T-cell (primary cell): Measurements from ENCODE around the gene WDR7. TPM values are rescaled to one million over a fixed set of nuclear protein-coding genes. Genes with fewer than 3 reads are reported as not detected.

ENCODE experiments used
- ATAC-seq, 4 experiments: fragments of 200-7000 bp in 3 of 4; fragments of 150-1000 bp in 1 of 4; cut with Tn5 transposase; replicated peaks in 1 of 4; 1 replicate in 3 of 4; 2 replicates in 1 of 4; pipeline ENCODE4 v1.10.0; 2021; ENCODE audit warnings: moderate library complexity in 3 of 4, mild to moderate bottlenecking in 2 of 4, moderate number of reproducible peaks in 1 of 4
- CTCF ChIA-PET, 2 donors: fragments of 300-600 bp; sonication (Branson Sonifier 250); formaldehyde crosslinking; loops; one replicate each; lab custom pipeline; 2022; ENCODE audit warnings: antibody characterized with exemption in 2 of 2; lab: Charles Lee
- POLR2A ChIA-PET, 2 donors: fragments of 300-600 bp; sonication (Branson Sonifier 250); formaldehyde crosslinking; loops; one replicate each; lab custom pipeline; 2022; ENCODE audit warnings: antibody characterized with exemption in 2 of 2; lab: Charles Lee
- DNase-seq, 35 experiments: peaks; one replicate each; pipeline versions ENCODE4 v3.0.0 to v3.0.0-alpha.2; 2013 to 2023
- H3K27ac ChIP-seq: one replicate; pipeline ENCODE4 v1.5.1; 2013; ENCODE audit warnings: low read length
- H3K27me3 ChIP-seq, 2 experiments: replicated peaks in 1 of 2; 1 replicate in 1 of 2; 2 replicates in 1 of 2; pipeline versions ENCODE4 v1.6.1 to v1.7.0; 2013; ENCODE audit warnings: low read length in 1 of 2, mixed read lengths in 1 of 2; ENCODE audit not compliant: control insufficient read depth in 2 of 2, insufficient read depth in 2 of 2; ENCODE audit errors: extremely low read depth in 1 of 2
- H3K36me3 ChIP-seq, 2 donors: 1 replicate in 1 of 2; 2 replicates in 1 of 2; pipeline versions ENCODE4 v1.6.1 to v1.7.0; 2013; ENCODE audit warnings: low read length in 1 of 2; ENCODE audit not compliant: control insufficient read depth in 2 of 2, insufficient read depth in 1 of 2; ENCODE audit errors: extremely low read depth in 1 of 2
- H3K4me1 ChIP-seq, 2 experiments: 1 replicate in 1 of 2; 2 replicates in 1 of 2; pipeline versions ENCODE4 v1.6.1 to v1.7.0; 2013; ENCODE audit warnings: low read length in 2 of 2, mixed read lengths in 1 of 2; ENCODE audit not compliant: insufficient read depth in 2 of 2, control insufficient read depth in 1 of 2; ENCODE audit errors: extremely low read depth in 1 of 2
- H3K4me3 ChIP-seq, 2 donors: 1 replicate in 1 of 2; 2 replicates in 1 of 2; pipeline versions ENCODE4 v1.5.1 to v1.7.0; 2013; ENCODE audit warnings: mild to moderate bottlenecking in 2 of 2, low read length in 1 of 2, moderate library complexity in 1 of 2; ENCODE audit not compliant: control insufficient read depth in 1 of 2; ENCODE audit errors: extremely low read depth in 1 of 2
- H3K9me3 ChIP-seq: 2 replicates; pipeline ENCODE4 v1.7.0; 2013
- H3K27ac Mint-ChIP-seq, 2 donors: one replicate each; pipeline ENCODE4 v1.8.0; 2020 to 2021; ENCODE audit warnings: mild to moderate bottlenecking in 2 of 2, mixed read lengths in 2 of 2
- H3K27me3 Mint-ChIP-seq, 2 donors: one replicate each; pipeline ENCODE4 v1.8.0; 2021 to 2022; ENCODE audit warnings: mixed read lengths in 2 of 2
- H3K36me3 Mint-ChIP-seq: one replicate; pipeline ENCODE4 v1.8.0; 2021; ENCODE audit warnings: mixed read lengths
- H3K4me1 Mint-ChIP-seq, 3 donors: one replicate each; pipeline ENCODE4 v1.8.0; 2020 to 2022; ENCODE audit warnings: mixed read lengths in 3 of 3, mild to moderate bottlenecking in 1 of 3
- H3K4me3 Mint-ChIP-seq, 3 donors: one replicate each; pipeline ENCODE4 v1.8.0; 2020 to 2022; ENCODE audit warnings: mild to moderate bottlenecking in 3 of 3, mixed read lengths in 3 of 3, moderate library complexity in 3 of 3
- H3K9me3 Mint-ChIP-seq, 3 donors: one replicate each; pipeline ENCODE4 v1.8.0; 2020 to 2022; ENCODE audit warnings: mixed read lengths in 3 of 3
- WGBS: methylation state at CpG from one replicate; pipeline ENCODE4 v1.1.5; 2013; ENCODE audit warnings: missing lambda C conversion rate; ENCODE audit not compliant: insufficient coverage; 5-methylcytosine and 5-hydroxymethylcytosine counted together
- total RNA-seq, 35 experiments: library from RNA in 6 of 35; stranded (reverse) in 6 of 35; fragments of 120-200 nt in 1 of 35; gene quantifications; one replicate each; pipeline versions ENCODE4 v1.2.1 to v1.2.4 and lab custom pipeline; 2013 to 2026

Gene WDR7
- total RNA-seq, 5 donors from 2014 or later (not counting 1 experiment from before 2014, with no cell fraction given): 35.9 to 65.6 (median 41.5) TPM

GRCh38 chr18:56987236-56987635 lies 336.1 kb downstream of the WDR7 start:
- no peaks in the 10 kb centered on the region for H3K9me3 Mint-ChIP-seq
- H3K4me3 Mint-ChIP-seq: no peak overlapping the region
- H3K27me3 Mint-ChIP-seq: no peaks in the 10 kb centered on the region
- no peaks in the 10 kb centered on the region for H3K4me1 Mint-ChIP-seq
- peaks cover 13% of the 10 kb centered on the region for H3K36me3 Mint-ChIP-seq
- H3K4me1 ChIP-seq: no peaks in the 10 kb centered on the region
- POLR2A ChIA-PET: no interaction called here
- no peak for ATAC-seq
- H3K27ac ChIP-seq: no peak overlapping the region
- no peaks in the 10 kb centered on the region for H3K36me3 ChIP-seq
- H3K27me3 ChIP-seq: no peaks in the 10 kb centered on the region
- H3K27ac Mint-ChIP-seq: no peak overlapping the region
- DNase-seq: no peak
- H3K9me3 ChIP-seq: no peaks in the 10 kb centered on the region
- WGBS: no CpG with 5 or more reads among the region's 5 CpGs
- CTCF ChIA-PET: no interaction called here
- no peak overlapping the region for H3K4me3 ChIP-seq

GRCh38 chr18:56988022-56988421 lies 336.9 kb downstream of the WDR7 start:
- Mint-ChIP-seq H3K27me3 (no peaks in the 10 kb centered on the region), H3K9me3 (no peaks in the 10 kb centered on the region), H3K4me3 (no peak overlapping the region), H3K27ac (no peak overlapping the region), H3K4me1 (no peaks in the 10 kb centered on the region), H3K36me3 (peaks cover 13% of the 10 kb centered on the region)
- DNase-seq: no peak
- no CpG with 5 or more reads among the region's 3 CpGs for WGBS
- ATAC-seq: no peak
- Histone ChIP-seq H3K9me3 (no peaks in the 10 kb centered on the region), H3K4me3 (no peak overlapping the region), H3K4me1 (no peaks in the 10 kb centered on the region), H3K36me3 (no peaks in the 10 kb centered on the region), H3K27me3 (no peaks in the 10 kb centered on the region), H3K27ac (no peak overlapping the region)
- POLR2A ChIA-PET: no interaction called here
- CTCF ChIA-PET: interaction anchor here in 1 of 2 donors (0.6 kb wide), 1 partner anchor 9 kb away, joined by 3 read pairs; no protein-coding TSS in a partner anchor

DNA sequence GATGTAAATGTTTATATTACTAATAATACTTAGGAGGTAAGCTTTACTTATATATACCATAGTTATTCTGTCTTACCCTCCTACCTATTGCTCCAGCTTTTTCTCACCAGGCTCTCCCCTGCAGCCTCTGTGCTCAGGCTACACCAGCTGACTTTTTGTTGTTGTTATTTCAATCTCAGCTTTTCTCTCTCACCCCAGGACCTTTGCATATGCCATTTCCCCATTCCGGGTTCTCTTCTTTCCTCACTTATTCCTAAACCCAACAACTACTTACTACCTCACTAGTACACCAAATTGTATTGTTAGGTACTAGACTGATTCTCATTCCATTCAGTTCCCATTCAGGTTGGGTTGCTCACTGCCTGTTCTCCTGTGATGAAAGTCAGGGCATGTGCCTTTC lies 339.5 kb downstream of the WDR7 start:
- Mint-ChIP-seq H3K4me1 (no peaks in the 10 kb centered on the region), H3K27ac (no peak overlapping the region), H3K27me3 (no peaks in the 10 kb centered on the region), H3K36me3 (peaks cover 18% of the 10 kb centered on the region), H3K4me3 (no peak overlapping the region), H3K9me3 (no peaks in the 10 kb centered on the region)
- no CpG with 5 or more reads among the region's 1 CpG for WGBS
- ChIA-PET POLR2A (interaction anchor here in 1 of 2 donors (0.6 kb wide), 1 partner anchor 245 kb away, joined by 4 read pairs; no protein-coding TSS in a partner anchor), CTCF (interaction anchor here in 1 of 2 donors (0.6 kb wide), 1 partner anchor 11 kb away, joined by 3 read pairs; no protein-coding TSS in a partner anchor)
- no peaks in the 10 kb centered on the region for H3K27me3 ChIP-seq
- no peaks in the 10 kb centered on the region for H3K36me3 ChIP-seq
- no peaks in the 10 kb centered on the region for H3K4me1 ChIP-seq
- H3K4me3 ChIP-seq: no peak overlapping the region
- no peak overlapping the region for H3K27ac ChIP-seq
- ATAC-seq: no peak
- DNase-seq: no peak
- H3K9me3 ChIP-seq: no peaks in the 10 kb centered on the region

- H3K27me3 ChIP-seq: no peaks in the 10 kb centered on the region
- no peak overlapping the region for H3K27ac ChIP-seq
- no CpG with 5 or more reads among the region's 1 CpG for WGBS
- no peaks in the 10 kb centered on the region for H3K36me3 ChIP-seq
- H3K4me1 ChIP-seq: no peaks in the 10 kb centered on the region
- ATAC-seq (no peak), DNase-seq (no peak)
- Mint-ChIP-seq H3K36me3 (peaks cover 21% of the 10 kb centered on the region), H3K4me3 (no peak overlapping the region), H3K9me3 (no peaks in the 10 kb centered on the region), H3K4me1 (no peaks in the 10 kb centered on the region), H3K27me3 (no peaks in the 10 kb centered on the region), H3K27ac (no peak overlapping the region)
- no peak overlapping the region for H3K4me3 ChIP-seq
- POLR2A ChIA-PET: no interaction called here
- no peaks in the 10 kb centered on the region for H3K9me3 ChIP-seq
- CTCF ChIA-PET: interaction anchor here in 1 of 2 donors (0.8 kb wide), 1 partner anchor 9 kb away, joined by 4 read pairs; no protein-coding TSS in a partner anchor
Observed at GRCh38 chr18:56992777-56993176, 341.6 kb downstream of the WDR7 start.

DNA sequence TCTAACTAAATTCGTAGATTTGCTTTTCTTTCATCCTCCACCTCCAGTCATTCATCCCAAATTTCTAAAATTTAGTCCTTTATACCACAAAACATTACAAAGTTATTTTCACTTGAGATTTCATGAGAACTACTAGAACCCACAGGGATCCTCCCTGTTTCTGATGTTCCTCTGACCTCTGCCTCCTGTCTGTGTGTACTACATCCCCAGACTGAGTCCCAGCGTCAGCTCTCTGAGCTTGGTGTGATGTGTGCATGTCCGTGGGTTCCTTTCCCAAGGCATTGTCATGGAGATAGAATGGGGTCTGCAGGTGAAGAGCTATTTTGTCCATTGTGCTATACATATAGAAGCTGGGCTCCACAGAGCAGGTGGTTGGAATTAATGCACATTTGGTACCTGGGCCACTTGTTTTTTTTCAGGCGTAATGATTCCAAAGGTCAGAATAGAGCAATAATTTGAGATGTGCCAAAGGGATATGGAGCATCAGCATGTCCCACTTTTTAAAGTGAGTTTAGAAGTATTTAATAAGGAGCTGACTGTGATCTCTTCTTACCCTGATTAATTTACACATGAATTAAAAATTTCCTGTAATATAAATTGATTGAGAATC lies 344.5 kb downstream of the WDR7 start:
- CTCF ChIA-PET: no interaction called here
- Mint-ChIP-seq H3K4me3 (no peak overlapping the region), H3K27ac (no peak overlapping the region), H3K36me3 (peaks cover 20% of the 10 kb centered on the region), H3K9me3 (no peaks in the 10 kb centered on the region), H3K27me3 (no peaks in the 10 kb centered on the region), H3K4me1 (peaks cover 5 to 15% (median 9%) of the 10 kb centered on the region in 3 donors)
- Histone ChIP-seq H3K36me3 (no peaks in the 10 kb centered on the region), H3K4me1 (no peaks in the 10 kb centered on the region), H3K27me3 (no peaks in the 10 kb centered on the region), H3K27ac (no peak overlapping the region), H3K9me3 (no peaks in the 10 kb centered on the region), H3K4me3 (no peak overlapping the region)
- 100% methylated on average over 1 of the region's 4 CpGs for WGBS
- DNase-seq: no peak
- ATAC-seq: no peak
- POLR2A ChIA-PET: no interaction called here

DNA sequence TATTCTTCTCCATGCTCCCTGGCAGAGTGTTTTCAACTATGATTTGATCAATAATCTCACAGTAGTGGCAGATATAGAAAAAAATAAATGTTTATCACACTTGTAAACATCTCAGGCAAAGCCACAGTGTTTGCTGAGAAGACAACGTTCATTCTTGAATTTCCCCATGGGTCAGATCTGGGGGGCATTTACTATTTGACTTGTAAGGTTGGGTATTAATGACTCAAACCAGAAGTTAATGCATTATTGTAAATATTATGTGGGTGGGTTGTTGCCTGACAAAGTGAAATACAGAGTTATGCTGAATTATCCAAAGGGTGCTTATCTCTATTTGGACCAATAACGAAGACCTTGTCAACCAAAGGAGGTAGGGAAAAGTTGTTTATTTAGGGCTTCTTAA lies 346.0 kb downstream of the WDR7 start:
- H3K4me3 ChIP-seq: no peak overlapping the region
- Mint-ChIP-seq H3K4me3 (no peak overlapping the region), H3K27me3 (no peaks in the 10 kb centered on the region), H3K9me3 (no peaks in the 10 kb centered on the region), H3K36me3 (peaks cover 14% of the 10 kb centered on the region), H3K27ac (no peak overlapping the region), H3K4me1 (peaks cover 8 to 16% (median 12%) of the 10 kb centered on the region in 3 donors)
- ChIA-PET CTCF (no interaction called here), POLR2A (no interaction called here)
- no peaks in the 10 kb centered on the region for H3K4me1 ChIP-seq
- DNase-seq (no peak), ATAC-seq (no peak)
- H3K9me3 ChIP-seq: no peaks in the 10 kb centered on the region
- no CpG with 5 or more reads among the region's 2 CpGs for WGBS
- no peaks in the 10 kb centered on the region for H3K36me3 ChIP-seq
- H3K27ac ChIP-seq: no peak overlapping the region
- no peaks in the 10 kb centered on the region for H3K27me3 ChIP-seq
